KMS-11 (cell line): ENCODE measurements around the gene SIL1.
"Not testable (repeated sequence)": the region's sequence is repeated elsewhere in the genome, so short reads cannot be mapped to it uniquely, and the experiment has no call there.

Experiments used
- H2AFZ ChIP-seq: fragments of 200-600 bp; sonication (generic); 2 replicates; pipeline ENCODE4 v1.6.1; 2016; ENCODE audit warnings: antibody characterized with exemption, mixed run types, low read depth
- H3K27ac ChIP-seq: fragments of 200-600 bp; sonication (generic); 2 replicates; pipeline ENCODE4 v1.6.1; 2016; ENCODE audit warnings: mild to moderate bottlenecking, mixed run types
- H3K27me3 ChIP-seq: fragments of 200-600 bp; sonication (generic); 2 replicates; pipeline ENCODE4 v1.6.1; 2017; ENCODE audit warnings: mild to moderate bottlenecking, low read depth, mixed run types, moderate library complexity; ENCODE audit not compliant: insufficient read depth
- H3K36me3 ChIP-seq: fragments of 200-600 bp; sonication (generic); 2 replicates; pipeline ENCODE4 v1.6.1; 2017; ENCODE audit warnings: mild to moderate bottlenecking, mixed run types; ENCODE audit not compliant: insufficient read depth
- H3K4me1 ChIP-seq: fragments of 200-600 bp; sonication (generic); 2 replicates; pipeline ENCODE4 v1.6.1; 2016; ENCODE audit warnings: mild to moderate bottlenecking, low read depth, mixed run types; ENCODE audit not compliant: poor library complexity, severe bottlenecking
- H3K4me2 ChIP-seq: fragments of 200-600 bp; sonication (generic); 2 replicates; pipeline ENCODE4 v1.7.0; 2016; ENCODE audit warnings: mild to moderate bottlenecking, mixed run types
- H3K4me3 ChIP-seq: fragments of 200-600 bp; sonication (generic); IDR thresholded peaks from 2 replicates; pipeline ENCODE4 v1.6.1; 2017; ENCODE audit warnings: low read depth, low read length, mixed read lengths; ENCODE audit not compliant: insufficient read depth
- H3K79me2 ChIP-seq: fragments of 200-600 bp; sonication (generic); 2 replicates; pipeline ENCODE4 v1.6.1; 2016; ENCODE audit warnings: low read depth, mixed run types; ENCODE audit not compliant: insufficient read depth
- H3K9ac ChIP-seq: fragments of 200-600 bp; sonication (generic); 2 replicates; pipeline ENCODE4 v1.6.1; 2016; ENCODE audit warnings: mild to moderate bottlenecking, mixed run types
- H4K20me1 ChIP-seq: fragments of 200-600 bp; sonication (generic); 2 replicates; pipeline ENCODE4 v1.6.1; 2016; ENCODE audit warnings: mild to moderate bottlenecking, mixed run types; ENCODE audit not compliant: insufficient read depth
- CTCF ChIP-seq: fragments of 200-600 bp; sonication (generic); conservative IDR thresholded peaks from 2 replicates; pipeline ENCODE4 v1.6.1; 2017; ENCODE audit warnings: low read depth, mild to moderate bottlenecking, antibody characterized with exemption, low read length, moderate library complexity, mixed read lengths

The SIL1 gene

DNA sequence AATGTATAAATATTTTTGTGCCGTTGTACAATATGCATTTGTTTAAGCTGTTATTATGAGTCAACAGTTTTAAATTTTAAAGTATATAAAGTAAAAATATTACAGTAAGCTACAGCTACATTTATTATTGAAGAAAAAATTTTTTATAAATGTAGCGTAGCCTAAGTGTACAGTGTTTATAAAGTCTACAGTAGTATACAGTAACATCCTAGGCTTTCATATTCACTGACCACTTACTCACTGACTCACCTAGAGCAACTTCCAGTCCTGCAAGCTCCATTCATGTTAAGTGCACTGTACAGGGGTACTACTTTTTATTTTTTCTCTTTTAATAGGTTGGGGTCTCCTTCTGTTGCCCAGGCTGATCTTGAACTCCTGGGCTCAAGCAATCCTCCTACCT, 30.6 kb downstream of the SIL1 start:
- no peak for TF ChIP-seq CTCF
- no peak overlapping the region for H3K9ac ChIP-seq
- H3K4me2 ChIP-seq, result no peak overlapping the region
- no peak overlapping the region for H2AFZ ChIP-seq
- no peaks in the 10 kb centered on the region for H3K79me2 ChIP-seq
- H3K36me3 ChIP-seq, result no peaks in the 10 kb centered on the region
- H4K20me1 ChIP-seq, result no peaks in the 10 kb centered on the region
- no peaks in the 10 kb centered on the region for H3K4me1 ChIP-seq
- no peaks in the 10 kb centered on the region for H3K27me3 ChIP-seq
- no peak overlapping the region for H3K27ac ChIP-seq
- no peak overlapping the region for H3K4me3 ChIP-seq

DNA sequence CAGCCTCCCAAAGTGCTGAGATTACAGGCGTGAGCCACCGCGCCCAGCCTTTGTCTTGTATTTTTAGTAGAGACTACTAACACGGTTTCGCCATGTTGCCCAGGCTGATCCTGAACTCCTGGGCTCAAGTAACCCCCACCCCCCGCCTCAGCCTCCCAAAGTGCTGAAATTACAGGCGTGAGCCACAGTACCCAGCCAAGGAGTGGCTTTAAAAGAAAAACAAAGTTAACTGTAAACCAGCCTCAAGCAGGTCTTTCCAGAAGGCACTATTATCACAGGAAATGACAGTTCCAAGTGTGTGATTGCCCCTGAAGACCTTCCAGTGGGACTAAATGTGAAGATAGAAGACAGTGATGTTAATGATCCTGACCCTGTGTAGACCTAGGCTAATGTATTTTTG, 31.1 kb downstream of the SIL1 start:
- Histone ChIP-seq H3K27ac (no peak overlapping the region), H2AFZ (no peak overlapping the region), H3K4me1 (no peaks in the 10 kb centered on the region), H3K36me3 (no peaks in the 10 kb centered on the region), H3K79me2 (no peaks in the 10 kb centered on the region), H3K27me3 (no peaks in the 10 kb centered on the region), H3K9ac (no peak overlapping the region), H3K4me2 (no peak overlapping the region), H4K20me1 (no peaks in the 10 kb centered on the region), H3K4me3 (no peak overlapping the region)
- no peak for TF ChIP-seq CTCF

DNA sequence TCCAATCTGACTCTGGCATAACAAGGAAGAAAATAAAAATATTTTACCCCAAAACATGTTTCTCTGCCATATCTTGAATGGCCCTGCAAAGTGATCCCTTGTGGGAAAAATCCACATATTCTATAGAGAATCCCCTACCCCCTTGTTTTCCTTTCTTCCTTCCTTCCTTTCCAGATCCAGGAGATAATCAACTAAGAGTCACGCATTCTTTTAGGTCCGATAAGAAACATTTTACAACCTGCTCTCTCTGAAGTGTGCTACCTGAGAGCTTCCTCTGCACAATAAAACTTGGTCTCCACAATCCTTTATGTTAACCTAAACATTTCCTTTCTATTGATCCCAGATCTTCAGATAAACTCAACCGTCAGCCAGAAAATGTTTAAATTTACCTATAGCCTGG, 33.3 kb downstream of the SIL1 start:
- not testable (repeated sequence) for H3K36me3 ChIP-seq, H3K4me2 ChIP-seq, H3K9ac ChIP-seq, H3K79me2 ChIP-seq, H3K4me3 ChIP-seq, H3K27me3 ChIP-seq, H3K27ac ChIP-seq, H3K4me1 ChIP-seq, H4K20me1 ChIP-seq, H2AFZ ChIP-seq

- Histone ChIP-seq H4K20me1 (no peaks in the 10 kb centered on the region), H3K9ac (no peak overlapping the region), H2AFZ (no peak overlapping the region), H3K4me3 (no peak overlapping the region), H3K36me3 (no peaks in the 10 kb centered on the region), H3K4me2 (no peak overlapping the region), H3K27ac (no peak overlapping the region), H3K4me1 (no peaks in the 10 kb centered on the region), H3K27me3 (no peaks in the 10 kb centered on the region), H3K79me2 (no peaks in the 10 kb centered on the region)
- no peak for TF ChIP-seq CTCF
Measured at GRCh38 chr5:139164020-139164419, 34.1 kb downstream of the SIL1 start.

GRCh38 chr5:139162448-139162847, 35.7 kb downstream of the SIL1 start:
- no peak overlapping the region for H2AFZ ChIP-seq
- no peak for TF ChIP-seq CTCF

More at GRCh38 chr5:139162448-139162847, 35.7 kb downstream of the SIL1 start:
- H3K4me3 ChIP-seq, result no peak overlapping the region
- H3K79me2 ChIP-seq, result no peaks in the 10 kb centered on the region
- no peaks in the 10 kb centered on the region for H3K4me1 ChIP-seq
- no peak overlapping the region for H3K4me2 ChIP-seq
- H3K36me3 ChIP-seq, result no peaks in the 10 kb centered on the region
- H3K27ac ChIP-seq, result no peak overlapping the region
- H4K20me1 ChIP-seq, result no peaks in the 10 kb centered on the region
- no peaks in the 10 kb centered on the region for H3K27me3 ChIP-seq
- H3K9ac ChIP-seq, result no peak overlapping the region
